Measurements from ENCODE around the gene MAP2K4.
"Not testable (repeated sequence)": the region's sequence is repeated elsewhere in the genome, so short reads cannot be mapped to it uniquely, and the experiment has no call there.

The MAP2K4 gene

GRCh38 chr17:12136243-12136642 lies 115.6 kb downstream of the MAP2K4 start:
- H3K36me3 ChIP-seq, result peaks cover 30% of the 10 kb centered on the region
- TF ChIP-seq, protein P1, sequence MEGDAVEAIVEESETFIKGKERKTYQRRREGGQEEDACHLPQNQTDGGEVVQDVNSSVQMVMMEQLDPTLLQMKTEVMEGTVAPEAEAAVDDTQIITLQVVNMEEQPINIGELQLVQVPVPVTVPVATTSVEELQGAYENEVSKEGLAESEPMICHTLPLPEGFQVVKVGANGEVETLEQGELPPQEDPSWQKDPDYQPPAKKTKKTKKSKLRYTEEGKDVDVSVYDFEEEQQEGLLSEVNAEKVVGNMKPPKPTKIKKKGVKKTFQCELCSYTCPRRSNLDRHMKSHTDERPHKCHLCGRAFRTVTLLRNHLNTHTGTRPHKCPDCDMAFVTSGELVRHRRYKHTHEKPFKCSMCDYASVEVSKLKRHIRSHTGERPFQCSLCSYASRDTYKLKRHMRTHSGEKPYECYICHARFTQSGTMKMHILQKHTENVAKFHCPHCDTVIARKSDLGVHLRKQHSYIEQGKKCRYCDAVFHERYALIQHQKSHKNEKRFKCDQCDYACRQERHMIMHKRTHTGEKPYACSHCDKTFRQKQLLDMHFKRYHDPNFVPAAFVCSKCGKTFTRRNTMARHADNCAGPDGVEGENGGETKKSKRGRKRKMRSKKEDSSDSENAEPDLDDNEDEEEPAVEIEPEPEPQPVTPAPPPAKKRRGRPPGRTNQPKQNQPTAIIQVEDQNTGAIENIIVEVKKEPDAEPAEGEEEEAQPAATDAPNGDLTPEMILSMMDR (IDR thresholded peaks at IDR 0.05), result no peak
- H3K27me3 ChIP-seq, result no peaks in the 10 kb centered on the region

DNA sequence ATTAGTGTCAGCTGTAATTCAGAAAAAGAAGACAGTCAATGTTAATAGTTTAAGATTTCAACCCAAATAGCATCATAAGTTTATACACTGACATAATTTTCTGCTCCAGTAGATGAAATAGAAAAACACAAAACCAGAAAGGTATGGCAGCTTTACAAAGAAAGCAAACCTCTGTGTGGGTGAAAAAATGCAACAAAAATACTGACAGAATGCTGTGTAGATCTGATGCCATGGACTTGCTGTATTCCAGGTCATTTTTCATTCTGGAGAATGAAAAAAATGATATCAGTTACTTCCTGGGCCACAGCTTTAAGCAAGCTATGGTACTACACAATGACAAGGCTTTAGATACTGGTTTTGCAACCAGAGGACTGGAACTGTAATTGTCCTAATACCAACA lies 116.0 kb downstream of the MAP2K4 start:
- no peak overlapping the region for H3K4me3 ChIP-seq (ENCODE audit: low read depth in 1 of 2, low read length in 1 of 2)
- peaks cover 32% of the 10 kb centered on the region for H3K36me3 ChIP-seq
- H3K27ac ChIP-seq, result no peak overlapping the region
- no peaks in the 10 kb centered on the region for H3K27me3 ChIP-seq
- TF ChIP-seq, protein P1 (IDR thresholded peaks at IDR 0.05), result no peak
- no peaks in the 10 kb centered on the region for H3K4me1 ChIP-seq (ENCODE audit: control insufficient read depth in 1 of 2, insufficient read depth in 1 of 2, low read depth in 1 of 2, low read length in 1 of 2)
- no peaks in the 10 kb centered on the region for H3K9me3 ChIP-seq

More at GRCh38 chr17:12136243-12136642, 115.6 kb downstream of the MAP2K4 start:
- H3K9me3 ChIP-seq, result no peaks in the 10 kb centered on the region
- H3K4me1 ChIP-seq (ENCODE audit: control insufficient read depth in 1 of 2, insufficient read depth in 1 of 2, low read depth in 1 of 2, low read length in 1 of 2), result no peaks in the 10 kb centered on the region
- H3K27ac ChIP-seq, result no peak overlapping the region
- H3K4me3 ChIP-seq (ENCODE audit: low read depth in 1 of 2, low read length in 1 of 2), result no peak overlapping the region

- no peaks in the 10 kb centered on the region for H3K9me3 ChIP-seq
- peaks cover 38% of the 10 kb centered on the region for H3K36me3 ChIP-seq
- no peak overlapping the region for H3K27ac ChIP-seq
- no peaks in the 10 kb centered on the region for H3K27me3 ChIP-seq
- TF ChIP-seq, protein P1 (IDR thresholded peaks at IDR 0.05), result no peak
- H3K4me1 ChIP-seq (ENCODE audit: control insufficient read depth in 1 of 2, insufficient read depth in 1 of 2, low read depth in 1 of 2, low read length in 1 of 2), result no peaks in the 10 kb centered on the region
- H3K4me3 ChIP-seq (ENCODE audit: low read depth in 1 of 2, low read length in 1 of 2), result no peak overlapping the region
Observed at GRCh38 chr17:12137859-12138258, 117.2 kb downstream of the MAP2K4 start.

- no peaks in the 10 kb centered on the region for H3K27me3 ChIP-seq
- H3K27ac ChIP-seq, result no peak overlapping the region
- H3K4me3 ChIP-seq (ENCODE audit: low read depth in 1 of 2, low read length in 1 of 2), result no peak overlapping the region
- H3K9me3 ChIP-seq, result no peaks in the 10 kb centered on the region
- H3K36me3 ChIP-seq, result peaks cover 44% of the 10 kb centered on the region
- TF ChIP-seq, protein P1 (IDR thresholded peaks at IDR 0.05), result no peak
- H3K4me1 ChIP-seq (ENCODE audit: control insufficient read depth in 1 of 2, insufficient read depth in 1 of 2, low read depth in 1 of 2, low read length in 1 of 2), result no peaks in the 10 kb centered on the region
Observed at GRCh38 chr17:12140685-12141084, 120.0 kb downstream of the MAP2K4 start.

DNA sequence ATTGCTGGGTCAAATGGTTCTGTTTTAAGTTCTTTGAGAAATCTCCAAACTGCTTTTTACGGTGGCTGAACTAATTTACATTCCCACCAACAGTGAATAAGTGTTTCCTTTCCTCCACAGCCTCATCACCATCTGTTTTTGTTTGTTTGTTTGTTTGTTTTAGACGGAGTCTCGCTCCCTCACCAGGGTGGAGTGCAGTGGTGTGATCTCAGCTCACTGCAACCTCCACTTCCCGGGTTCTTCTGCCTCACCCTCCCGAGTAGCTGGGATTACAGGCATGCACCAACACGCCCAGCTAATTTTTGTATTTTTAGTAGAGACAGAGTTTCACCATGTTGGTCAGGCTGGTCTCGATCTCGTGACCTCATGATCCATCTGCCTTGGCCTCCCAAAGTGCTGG lies 141.5 kb downstream of the MAP2K4 start:
- H3K36me3 ChIP-seq; H3K9me3 ChIP-seq; H3K27me3 ChIP-seq; H3K4me1 ChIP-seq (ENCODE audit: control insufficient read depth in 1 of 2, insufficient read depth in 1 of 2, low read depth in 1 of 2, low read length in 1 of 2); H3K4me3 ChIP-seq (ENCODE audit: low read depth in 1 of 2, low read length in 1 of 2); H3K27ac ChIP-seq: not testable (repeated sequence)

- H3K9me3 ChIP-seq, result no peaks in the 10 kb centered on the region
- H3K4me1 ChIP-seq (ENCODE audit: control insufficient read depth in 1 of 2, insufficient read depth in 1 of 2, low read depth in 1 of 2, low read length in 1 of 2), result no peaks in the 10 kb centered on the region
- H3K27ac ChIP-seq, result no peak overlapping the region
- H3K4me3 ChIP-seq (ENCODE audit: low read depth in 1 of 2, low read length in 1 of 2), result no peak overlapping the region
- H3K27me3 ChIP-seq, result no peaks in the 10 kb centered on the region
- TF ChIP-seq, protein P1 (IDR thresholded peaks at IDR 0.05), result no peak
- no peaks in the 10 kb centered on the region for H3K36me3 ChIP-seq
Observed at GRCh38 chr17:12164085-12164484, 143.4 kb downstream of the MAP2K4 start.

Measured in neutrophil (primary cell).